Activated CD8-positive, alpha-beta memory T cell treated with anti-CD3 and anti-CD28 coated beads, Interleukin-2, amount 10 ng/mL, durations not matched to agents 7 days and 5 days (primary cell): ENCODE data around the gene ABCC5. TPM values are rescaled to one million over a fixed set of nuclear protein-coding genes. Genes with fewer than 3 reads are reported as not detected.
"Not testable (repeated sequence)": the region's sequence is repeated elsewhere in the genome, so short reads cannot be mapped to it uniquely, and the experiment has no call there.

Experiments
- ATAC-seq: fragments of 150-1000 bp; cut with Tn5 transposase; one replicate; pipeline ENCODE4 v1.10.0; 2021; ENCODE audit warnings: moderate library complexity
- CTCF ChIA-PET: fragments of 350-600 bp; sonication (Branson Sonifier 250); formaldehyde crosslinking; loops from one replicate; lab custom pipeline; 2021; ENCODE audit warnings: antibody characterized with exemption; lab: Charles Lee
- DNase-seq: peaks from one replicate; pipeline ENCODE4 v3.0.0-alpha.2; 2020
- H3K27ac Mint-ChIP-seq: one replicate; pipeline ENCODE4 v1.8.0; 2021; ENCODE audit warnings: mild to moderate bottlenecking, mixed read lengths
- H3K27me3 Mint-ChIP-seq: one replicate; pipeline ENCODE4 v1.8.0; 2021; ENCODE audit warnings: mixed read lengths
- H3K36me3 Mint-ChIP-seq: one replicate; pipeline ENCODE4 v1.8.0; 2021; ENCODE audit warnings: mild to moderate bottlenecking, mixed read lengths
- H3K4me1 Mint-ChIP-seq: one replicate; pipeline ENCODE4 v1.8.0; 2021; ENCODE audit warnings: mixed read lengths
- H3K4me3 Mint-ChIP-seq: one replicate; pipeline ENCODE4 v1.8.0; 2021; ENCODE audit warnings: mild to moderate bottlenecking, moderate library complexity, mixed read lengths
- H3K9me3 Mint-ChIP-seq: one replicate; pipeline ENCODE4 v1.8.0; 2022; ENCODE audit warnings: low read depth, mixed read lengths
- total RNA-seq, 2 experiments: library from RNA; stranded (reverse); gene quantifications; one replicate each; pipeline ENCODE4 v1.2.3, GENCODE V29; 2021

ABCC5 gene
- total RNA-seq, 2 experiments from 2014 or later, result 21.2 to 26.5 TPM

- Mint-ChIP-seq H3K4me1 (peaks cover 11% of the 10 kb centered on the region), H3K27me3 (no peaks in the 10 kb centered on the region), H3K27ac (no peak overlapping the region), H3K4me3 (no peak overlapping the region), H3K36me3 (no peaks in the 10 kb centered on the region), H3K9me3 (no peaks in the 10 kb centered on the region)
- ATAC-seq, result no peak
- no peak for DNase-seq
- CTCF ChIA-PET, result no interaction called here
Observed at GRCh38 chr3:184011230-184011876, 6.3 kb downstream of the ABCC5 start.

GRCh38 chr3:184008161-184008560 lies 9.5 kb downstream of the ABCC5 start:
- H3K4me1 Mint-ChIP-seq, result peaks cover 8% of the 10 kb centered on the region
- no peaks in the 10 kb centered on the region for H3K9me3 Mint-ChIP-seq
- CTCF ChIA-PET, result interaction anchor here (3.6 kb wide), 1 partner anchor 10 kb away, joined by 15 read pairs; the partner anchor contains the start of gene ABCC5
- H3K4me3 Mint-ChIP-seq, result no peak overlapping the region
- no peak overlapping the region for H3K27ac Mint-ChIP-seq
- DNase-seq (no peak), ATAC-seq (no peak)
- no peaks in the 10 kb centered on the region for H3K27me3 Mint-ChIP-seq
- no peaks in the 10 kb centered on the region for H3K36me3 Mint-ChIP-seq

GRCh38 chr3:184007143-184007813 lies 10.4 kb downstream of the ABCC5 start:
- H3K36me3 Mint-ChIP-seq, ATAC-seq, H3K4me3 Mint-ChIP-seq, H3K27me3 Mint-ChIP-seq, H3K27ac Mint-ChIP-seq, H3K4me1 Mint-ChIP-seq, DNase-seq, H3K9me3 Mint-ChIP-seq: not testable (repeated sequence)
- CTCF ChIA-PET, result interaction anchor here (1.3 to 3.6 kb wide), 2 partner anchors 11 to 112 kb away, joined by 5 to 15 read pairs; partner anchors contain the start of gene ABCC5

- Mint-ChIP-seq H3K27me3 (no peaks in the 10 kb centered on the region), H3K36me3 (no peaks in the 10 kb centered on the region), H3K4me1 (peaks cover 8% of the 10 kb centered on the region), H3K4me3 (no peak overlapping the region), H3K9me3 (no peaks in the 10 kb centered on the region), H3K27ac (no peak overlapping the region)
- ATAC-seq (no peak), DNase-seq (no peak)
- CTCF ChIA-PET, result interaction anchor here (1.3 to 3.6 kb wide), 3 partner anchors 10 to 111 kb away, joined by 5 to 15 read pairs (median 8); partner anchors contain the start of gene ABCC5
Observed at GRCh38 chr3:184005941-184006507, 11.7 kb downstream of the ABCC5 start.

- no peak overlapping the region for H3K4me3 Mint-ChIP-seq
- CTCF ChIA-PET, result no interaction called here
Observed at GRCh38 chr3:184004476-184004875, 13.2 kb downstream of the ABCC5 start.

GRCh38 chr3:184003187-184003967 lies 14.3 kb downstream of the ABCC5 start:
- H3K36me3 Mint-ChIP-seq, result no peaks in the 10 kb centered on the region
- no peaks in the 10 kb centered on the region for H3K27me3 Mint-ChIP-seq
- H3K27ac Mint-ChIP-seq, result no peak overlapping the region
- no peaks in the 10 kb centered on the region for H3K9me3 Mint-ChIP-seq
- CTCF ChIA-PET, result no interaction called here
- H3K4me3 Mint-ChIP-seq, result no peak overlapping the region
- ATAC-seq (no peak), DNase-seq (no peak)
- H3K4me1 Mint-ChIP-seq, result peaks cover 8% of the 10 kb centered on the region

More at GRCh38 chr3:184004476-184004875, 13.2 kb downstream of the ABCC5 start:
- H3K36me3 Mint-ChIP-seq, result no peaks in the 10 kb centered on the region
- no peaks in the 10 kb centered on the region for H3K9me3 Mint-ChIP-seq
- no peaks in the 10 kb centered on the region for H3K27me3 Mint-ChIP-seq
- peaks cover 8% of the 10 kb centered on the region for H3K4me1 Mint-ChIP-seq
- DNase-seq, result no peak
- H3K27ac Mint-ChIP-seq, result no peak overlapping the region
- no peak for ATAC-seq

GRCh38 chr3:184002469-184002868 lies 15.2 kb downstream of the ABCC5 start:
- CTCF ChIA-PET, result interaction anchor here (0.7 kb wide), 1 partner anchor 14 kb away, joined by 3 read pairs; no protein-coding TSS in a partner anchor
- DNase-seq (no peak), ATAC-seq (no peak)
- H3K4me3 Mint-ChIP-seq, result no peak overlapping the region
- no peaks in the 10 kb centered on the region for H3K27me3 Mint-ChIP-seq
- no peaks in the 10 kb centered on the region for H3K9me3 Mint-ChIP-seq
- no peaks in the 10 kb centered on the region for H3K36me3 Mint-ChIP-seq
- no peak overlapping the region for H3K27ac Mint-ChIP-seq
- H3K4me1 Mint-ChIP-seq, result peaks cover 8% of the 10 kb centered on the region

GRCh38 chr3:184001761-184002160 lies 15.9 kb downstream of the ABCC5 start:
- Mint-ChIP-seq H3K36me3 (no peaks in the 10 kb centered on the region), H3K27me3 (no peaks in the 10 kb centered on the region), H3K9me3 (no peaks in the 10 kb centered on the region), H3K4me3 (no peak overlapping the region), H3K27ac (no peak overlapping the region), H3K4me1 (peaks cover 8% of the 10 kb centered on the region)
- no peak for ATAC-seq
- CTCF ChIA-PET, result interaction anchor here (0.7 kb wide), 1 partner anchor 13 kb away, joined by 3 read pairs; no protein-coding TSS in a partner anchor
- no peak for DNase-seq

GRCh38 chr3:183991403-183991802 lies 26.3 kb downstream of the ABCC5 start:
- Mint-ChIP-seq H3K9me3 (no peaks in the 10 kb centered on the region), H3K27me3 (no peaks in the 10 kb centered on the region), H3K27ac (no peak overlapping the region), H3K36me3 (peaks cover 3% of the 10 kb centered on the region), H3K4me3 (no peak overlapping the region), H3K4me1 (peaks cover 2% of the 10 kb centered on the region)
- ATAC-seq, result no peak
- no peak for DNase-seq
- CTCF ChIA-PET, result interaction anchor here (0.6 to 1.6 kb wide), 2 partner anchors 19 to 26 kb away, joined by 3 to 4 read pairs; partner anchors contain the start of gene ABCC5

- H3K36me3 Mint-ChIP-seq, result peaks cover 3% of the 10 kb centered on the region
- H3K4me1 Mint-ChIP-seq, result peaks cover 2% of the 10 kb centered on the region
- no peaks in the 10 kb centered on the region for H3K9me3 Mint-ChIP-seq
- ATAC-seq (no peak), DNase-seq (no peak)
- H3K4me3 Mint-ChIP-seq, result no peak overlapping the region
- no peak overlapping the region for H3K27ac Mint-ChIP-seq
- H3K27me3 Mint-ChIP-seq, result no peaks in the 10 kb centered on the region
- CTCF ChIA-PET, result interaction anchor here (1.0 to 1.5 kb wide), 3 partner anchors 14 to 30 kb away, joined by 3 read pairs; partner anchors contain the start of gene ABCC5
Observed at GRCh38 chr3:183988216-183988790, 29.4 kb downstream of the ABCC5 start.

GRCh38 chr3:183987000-183987600 lies 30.6 kb downstream of the ABCC5 start:
- Mint-ChIP-seq H3K27me3 (no peaks in the 10 kb centered on the region), H3K4me3 (no peak overlapping the region), H3K27ac (no peak overlapping the region), H3K9me3 (no peaks in the 10 kb centered on the region), H3K36me3 (peaks cover 3% of the 10 kb centered on the region), H3K4me1 (peaks cover 2% of the 10 kb centered on the region)
- no peak for ATAC-seq
- no peak for DNase-seq
- CTCF ChIA-PET, result no interaction called here
